GM19452 (cell line): ENCODE data around the gene PRPF6.
A peak's percentile ranks its signal among the peaks of the same experiment; 100 is the strongest.

Experiments used
- ATAC-seq: cut with Tn5 transposase; IDR thresholded peaks from one replicate; pipeline ENCODE4 v1.9.1; 2021; ENCODE audit not compliant: unreplicated experiment

Gene PRPF6

DNA sequence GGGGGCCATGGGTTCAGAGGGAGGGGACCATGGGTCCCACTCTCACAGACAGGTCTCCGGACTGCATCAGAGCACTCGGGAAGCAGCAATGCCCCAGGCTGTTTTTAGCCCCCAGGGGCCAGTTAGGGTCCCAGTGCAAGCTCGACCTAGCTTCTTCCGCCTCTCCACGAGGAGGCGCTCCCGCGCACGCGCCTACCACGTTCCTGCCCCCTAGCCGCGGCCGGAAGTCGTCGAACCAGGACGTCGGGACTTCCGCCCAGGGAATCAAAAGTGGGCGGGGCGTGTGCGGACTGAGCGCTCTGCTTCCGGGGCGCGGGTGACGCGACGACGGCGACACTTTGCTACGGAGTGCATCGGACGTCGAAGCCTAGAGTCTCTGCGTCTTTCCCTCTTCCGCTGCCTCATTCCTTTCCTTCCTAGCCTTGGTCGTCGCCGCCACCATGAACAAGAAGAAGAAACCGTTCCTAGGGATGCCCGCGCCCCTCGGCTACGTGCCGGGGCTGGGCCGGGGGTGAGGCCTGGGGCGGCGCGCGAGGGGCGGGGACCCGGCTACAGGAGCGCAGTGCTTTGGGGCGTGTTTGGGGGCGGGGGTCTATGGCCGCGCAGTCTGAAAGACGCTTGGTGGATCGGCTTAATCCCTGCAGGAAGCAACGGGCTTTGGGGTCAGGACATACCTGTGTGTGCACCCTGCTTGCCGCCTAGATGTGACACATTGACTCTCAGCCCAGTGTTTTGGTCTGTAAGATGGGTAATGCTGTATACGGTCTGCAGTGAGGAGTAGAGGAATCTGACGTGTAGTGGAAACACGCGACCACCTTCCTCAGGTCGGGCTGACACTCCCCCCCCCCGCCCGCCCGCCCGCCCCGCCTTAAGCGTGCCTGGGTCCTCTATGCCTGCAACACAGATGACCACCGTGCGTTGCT, at the start of gene PRPF6:
Gene PRPF6, plus strand, starts transcription at position 327 of the 923 bp plus-strand sequence. Its CDS starts 114 bp downstream, at position 441.
- ATAC-seq, result peak; percentile 48

DNA sequence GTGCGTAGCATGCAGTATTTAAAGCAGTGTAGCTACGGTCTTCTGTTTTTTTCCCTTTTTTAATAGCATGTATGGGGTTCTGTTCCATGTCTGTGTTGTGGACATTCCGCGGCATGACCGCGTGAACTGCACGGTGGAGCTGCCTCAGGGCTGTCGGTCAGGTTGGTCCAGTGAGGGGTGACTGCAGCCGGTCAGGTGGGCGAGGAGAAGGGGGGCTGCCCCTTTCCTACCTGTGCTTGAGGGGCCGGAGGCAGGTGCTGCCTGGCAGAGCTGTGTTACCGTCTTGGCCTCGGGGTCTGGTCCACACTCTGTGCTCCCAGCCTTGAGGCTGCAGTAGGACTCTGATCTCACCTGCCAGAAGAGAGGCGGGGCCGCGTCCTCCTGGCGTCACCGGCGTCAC, 49.2 kb upstream of the PRPF6 start:
- ATAC-seq, result no peak

- no peak for ATAC-seq
These were observed 48.2 kb upstream of the PRPF6 start for GRCh38 chr20:63932606-63933160.

DNA sequence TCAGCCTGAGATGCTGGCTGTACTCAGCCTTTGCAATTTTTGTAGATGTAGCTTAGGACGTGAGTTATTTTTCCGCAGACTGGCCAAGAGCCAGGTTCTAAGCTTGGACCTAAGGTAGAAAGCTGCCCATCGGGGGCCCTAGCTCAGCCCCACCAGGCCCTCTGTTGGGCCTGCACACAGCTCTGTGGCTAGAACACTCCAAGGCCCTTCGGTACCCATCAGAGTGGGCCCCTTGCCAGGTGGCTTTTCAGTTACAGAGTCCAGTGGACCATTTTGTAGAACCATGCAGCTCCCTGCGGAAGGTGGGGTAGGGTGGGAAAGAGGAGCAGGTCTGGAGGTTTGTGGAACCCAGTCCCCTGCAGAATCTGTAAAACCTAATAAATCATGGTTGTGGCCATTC, 47.3 kb upstream of the PRPF6 start:
- no peak for ATAC-seq

- no peak for ATAC-seq
These were observed 46.5 kb upstream of the PRPF6 start for GRCh38 chr20:63934271-63935068.

- no peak for ATAC-seq
These were observed 45.5 kb upstream of the PRPF6 start for GRCh38 chr20:63935447-63935846.

- ATAC-seq, result no peak
These were observed 43.3 kb upstream of the PRPF6 start for GRCh38 chr20:63937596-63937995.

GRCh38 chr20:63939061-63939935, 41.6 kb upstream of the PRPF6 start:
- ATAC-seq, result no peak

DNA sequence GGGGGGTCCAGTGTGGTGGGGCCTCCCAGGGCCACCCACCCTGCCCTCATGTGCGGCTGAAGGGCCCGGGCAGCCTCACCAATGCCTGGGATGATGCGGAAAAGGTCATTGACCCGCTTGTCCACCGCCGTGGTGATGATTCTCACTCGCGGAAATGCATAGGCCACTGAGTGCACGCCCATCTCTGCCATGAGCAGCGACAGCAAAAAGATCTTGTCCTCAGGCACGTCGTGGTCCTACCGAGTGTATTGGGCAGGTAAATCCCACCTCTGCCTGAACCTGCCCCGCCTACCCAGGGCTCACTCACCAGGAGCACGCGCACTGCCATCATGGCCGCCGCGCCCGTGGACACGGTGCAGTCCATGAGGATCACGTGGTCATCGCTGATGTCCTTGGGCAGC, 40.9 kb upstream of the PRPF6 start:
- ATAC-seq, result no peak

DNA sequence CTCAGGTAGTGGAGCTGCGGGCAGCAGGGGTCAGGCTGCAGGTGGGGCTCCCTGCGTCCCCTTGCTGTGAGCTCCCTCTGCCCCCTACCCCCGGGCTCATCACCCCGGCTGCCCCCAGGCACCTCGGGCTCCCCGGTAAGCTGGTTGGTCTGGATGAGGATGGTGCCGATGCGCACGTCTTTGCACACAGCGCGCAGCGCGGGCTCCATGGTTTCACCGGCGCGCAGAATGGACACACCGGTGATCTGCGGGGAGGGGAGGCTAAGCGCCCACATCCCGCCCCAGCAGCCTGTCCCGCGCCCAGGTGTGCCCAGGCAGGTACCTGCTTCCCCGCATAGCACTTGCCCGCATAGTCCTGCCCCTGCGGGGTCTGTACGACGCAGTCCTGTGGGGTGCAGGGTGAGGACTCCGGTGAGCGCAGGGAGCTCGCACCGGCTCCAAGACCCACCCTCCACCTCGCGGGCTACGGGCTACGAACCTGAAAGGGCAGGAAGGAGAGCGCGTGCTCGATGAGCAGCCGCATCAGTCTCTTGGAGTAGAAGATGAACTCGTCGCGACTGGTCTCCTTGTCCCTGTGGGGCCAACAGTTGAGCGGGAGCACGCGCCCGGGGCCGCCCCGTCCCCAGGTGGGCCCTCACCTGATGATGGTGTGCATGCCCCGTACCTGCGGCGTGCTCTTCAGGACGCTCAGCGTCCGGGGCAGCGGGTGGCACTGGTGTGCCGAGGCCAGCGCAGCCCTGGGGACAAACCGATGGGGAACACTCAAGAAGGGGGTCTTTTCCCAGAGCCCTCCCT, 40.3 kb upstream of the PRPF6 start:
- no peak for ATAC-seq

- ATAC-seq, result no peak
These were observed 39.5 kb upstream of the PRPF6 start for GRCh38 chr20:63941282-63942081.

- ATAC-seq, result no peak
These were observed 38.5 kb upstream of the PRPF6 start for GRCh38 chr20:63942250-63942951.

GRCh38 chr20:63942969-63943807, 37.7 kb upstream of the PRPF6 start:
- no peak for ATAC-seq

- ATAC-seq, result no peak
These were observed 37.2 kb upstream of the PRPF6 start for GRCh38 chr20:63943808-63944077.

DNA sequence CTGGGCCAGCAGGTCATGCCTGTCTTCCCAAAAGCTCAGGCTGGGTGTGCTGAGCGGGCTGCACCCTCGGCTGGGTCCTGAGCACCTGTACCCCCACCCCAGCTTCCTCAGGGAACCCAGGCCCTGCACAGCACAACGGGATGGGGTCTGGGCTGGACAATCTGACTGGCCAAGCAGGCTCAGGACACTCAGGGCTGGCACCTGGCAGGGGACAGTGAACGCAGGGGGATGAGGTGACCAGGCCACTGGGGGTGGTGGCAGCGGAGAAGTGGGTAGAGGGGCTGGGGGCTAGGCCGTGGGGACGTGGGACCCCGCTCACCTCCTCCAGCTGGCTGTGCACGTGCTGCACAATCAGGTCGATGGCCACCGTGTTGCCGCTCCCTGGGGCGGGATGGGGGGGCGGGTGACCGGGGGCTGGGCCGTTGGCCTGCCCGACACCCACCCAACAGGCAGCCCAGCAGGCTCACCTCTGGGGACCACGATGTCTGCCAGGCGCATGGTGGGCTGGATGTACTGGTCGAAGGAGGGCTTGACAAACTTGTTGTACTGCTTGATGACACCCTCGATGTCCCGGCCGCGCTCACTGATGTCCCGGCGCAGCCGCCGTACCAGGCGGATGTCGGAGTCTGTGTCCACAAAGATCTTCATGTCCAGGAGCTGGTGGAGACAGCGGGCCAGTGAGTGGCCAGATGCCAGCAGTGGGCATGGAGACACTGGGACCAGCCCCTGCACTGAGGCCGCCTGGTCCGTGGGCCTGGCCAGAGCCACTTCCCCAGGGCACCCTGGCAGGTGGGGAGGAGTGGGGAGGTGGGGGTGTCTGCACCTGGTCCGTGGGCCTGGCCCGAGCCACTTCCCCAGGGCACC, 36.6 kb upstream of the PRPF6 start:
- no peak for ATAC-seq

DNA sequence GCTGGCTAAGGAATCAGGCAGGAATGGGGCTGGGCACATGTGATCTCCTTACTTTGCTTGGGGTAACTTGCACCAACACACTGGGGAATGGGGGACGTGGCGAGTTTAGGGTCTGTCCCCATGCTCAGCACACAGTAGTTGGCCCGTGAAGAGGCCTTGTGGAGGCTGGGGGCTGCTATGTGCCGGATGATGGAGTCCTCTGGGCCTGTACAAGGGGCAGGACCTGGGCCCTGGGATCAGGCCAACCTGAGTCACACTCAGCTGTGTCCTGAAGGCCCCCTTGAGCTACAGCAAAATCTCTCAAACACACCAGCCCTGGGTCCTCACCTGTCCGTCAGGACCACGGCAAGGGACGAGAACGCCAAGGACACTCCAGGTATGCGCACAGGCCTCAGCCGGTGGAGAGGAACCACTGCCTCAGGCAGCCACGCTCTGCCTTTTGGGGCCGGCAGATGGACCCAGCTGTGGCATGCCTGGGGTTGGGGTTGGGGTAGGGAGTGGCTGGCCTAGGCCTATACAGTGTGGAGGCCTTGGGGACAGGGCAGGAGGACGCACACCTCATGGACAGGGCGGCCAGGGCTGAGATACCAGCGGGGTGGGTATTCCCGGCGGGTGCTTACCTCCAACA, 35.8 kb upstream of the PRPF6 start:
- ATAC-seq, result no peak
